Breast epithelium (tissue), 3 donors: Measurements from ENCODE around the gene AGBL3.

Source experiments
- POLR2A ChIP-seq: fragments of 450-650 bp; IDR thresholded peaks from one replicate; pipeline ENCODE4 v1.6.1; 2016; ENCODE audit warnings: antibody characterized with exemption, mild to moderate bottlenecking, moderate library complexity
- POLR2AphosphoS5 ChIP-seq, 3 donors: sonication (generic); formaldehyde crosslinking; IDR thresholded peaks; one replicate each; pipeline ENCODE4 v1.6.1; 2017; ENCODE audit warnings: antibody characterized with exemption in 3 of 3
- TF ChIP-seq, protein P1 (sequence below), 3 donors: fragments of 450-650 bp; IDR thresholded peaks; one replicate each; pipeline ENCODE4 v1.5.1; 2016 to 2017; ENCODE audit warnings: antibody characterized with exemption in 3 of 3, mild to moderate bottlenecking in 3 of 3, moderate library complexity in 3 of 3

- TF ChIP-seq, protein P1, sequence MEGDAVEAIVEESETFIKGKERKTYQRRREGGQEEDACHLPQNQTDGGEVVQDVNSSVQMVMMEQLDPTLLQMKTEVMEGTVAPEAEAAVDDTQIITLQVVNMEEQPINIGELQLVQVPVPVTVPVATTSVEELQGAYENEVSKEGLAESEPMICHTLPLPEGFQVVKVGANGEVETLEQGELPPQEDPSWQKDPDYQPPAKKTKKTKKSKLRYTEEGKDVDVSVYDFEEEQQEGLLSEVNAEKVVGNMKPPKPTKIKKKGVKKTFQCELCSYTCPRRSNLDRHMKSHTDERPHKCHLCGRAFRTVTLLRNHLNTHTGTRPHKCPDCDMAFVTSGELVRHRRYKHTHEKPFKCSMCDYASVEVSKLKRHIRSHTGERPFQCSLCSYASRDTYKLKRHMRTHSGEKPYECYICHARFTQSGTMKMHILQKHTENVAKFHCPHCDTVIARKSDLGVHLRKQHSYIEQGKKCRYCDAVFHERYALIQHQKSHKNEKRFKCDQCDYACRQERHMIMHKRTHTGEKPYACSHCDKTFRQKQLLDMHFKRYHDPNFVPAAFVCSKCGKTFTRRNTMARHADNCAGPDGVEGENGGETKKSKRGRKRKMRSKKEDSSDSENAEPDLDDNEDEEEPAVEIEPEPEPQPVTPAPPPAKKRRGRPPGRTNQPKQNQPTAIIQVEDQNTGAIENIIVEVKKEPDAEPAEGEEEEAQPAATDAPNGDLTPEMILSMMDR (IDR thresholded peaks at IDR 0.05) = no peak
- TF ChIP-seq POLR2AphosphoS5 (IDR thresholded peaks at IDR 0.05) (no peak), POLR2A (no peak)
These were observed 15.3 kb downstream of the AGBL3 start for GRCh38 chr7:135001390-135002165.
